Endothelial cell of umbilical vein (primary cell): Measurements from ENCODE around the gene CLEC16A. TPM values are rescaled to one million over a fixed set of nuclear protein-coding genes. Genes with fewer than 3 reads are reported as not detected.

Experiments
- BruUV-seq: library from RNA; stranded (reverse); fragments of 400-500 nt; replicated peaks from 2 replicates; lab custom pipeline; 2021; lab: Mats Ljungman, UMichigan
- CTCF ChIA-PET: fragments of 300-600, 350-600 bp; sonication (Branson Sonifier 250); formaldehyde crosslinking; loops from one replicate; lab custom pipeline; 2021; ENCODE audit warnings: antibody characterized with exemption, inconsistent platforms; lab: Charles Lee
- POLR2A ChIA-PET: fragments of 300-600, 350-600 bp; sonication (Branson Sonifier 250); formaldehyde crosslinking; loops from one replicate; lab custom pipeline; 2021; ENCODE audit warnings: antibody characterized with exemption, inconsistent platforms; lab: Charles Lee
- DNase-seq: peaks from one replicate; pipeline ENCODE4 v3.0.0-alpha.2; 2011; ENCODE audit warnings: low read depth, low spot score
- FAIRE-seq: peaks from 2 replicates; lab custom pipeline; 2011; peaks lifted over from hg19 to GRCh38; lab: Jason Lieb, UNC
- H2AFZ ChIP-seq: 2 replicates; pipeline ENCODE4 v1.6.0; 2012; ENCODE audit warnings: low read depth, low read length, control low read depth, inconsistent platforms
- H3K27ac ChIP-seq: 2 replicates; pipeline ENCODE4 v1.5.1; 2011; ENCODE audit warnings: low read depth, mild to moderate bottlenecking, control low read depth, low read length, moderate library complexity; ENCODE audit not compliant: insufficient read depth
- H3K27me3 ChIP-seq, 2 experiments: 2 replicates each; pipeline versions ENCODE4 v1.6.0 to v1.6.1; 2011; ENCODE audit warnings: low read length in 2 of 2, mixed read lengths in 1 of 2; ENCODE audit not compliant: control insufficient read depth in 2 of 2, insufficient read depth in 2 of 2
- H3K36me3 ChIP-seq, 2 experiments: 2 replicates in 1 of 2; 3 replicates in 1 of 2; pipeline ENCODE4 v1.5.1; 2011; ENCODE audit warnings: low read length in 2 of 2, mild to moderate bottlenecking in 1 of 2, moderate library complexity in 1 of 2; ENCODE audit not compliant: control insufficient read depth in 2 of 2, insufficient read depth in 2 of 2; ENCODE audit errors: extremely low read depth in 1 of 2
- H3K4me1 ChIP-seq: 3 replicates; pipeline ENCODE4 v1.5.1; 2011; ENCODE audit warnings: mild to moderate bottlenecking, low read length; ENCODE audit not compliant: control insufficient read depth, insufficient read depth; ENCODE audit errors: extremely low read depth
- H3K4me2 ChIP-seq: 2 replicates; pipeline ENCODE4 v1.6.1; 2011; ENCODE audit warnings: low read length, control low read depth, mixed read lengths; ENCODE audit not compliant: insufficient read depth
- H3K4me3 ChIP-seq, 3 experiments: fragments of 200-600 bp in 1 of 3; sonication (generic), shearing (Covaris generic) in 1 of 3; replicated peaks in 1 of 3; 2 replicates each; pipeline ENCODE4 v1.5.1; 2011 to 2016; ENCODE audit warnings: control low read depth in 3 of 3, low read length in 3 of 3, mild to moderate bottlenecking in 2 of 3, inconsistent platforms in 1 of 3, low read depth in 1 of 3, moderate library complexity in 1 of 3; ENCODE audit not compliant: insufficient read depth in 1 of 3
- H3K79me2 ChIP-seq: 2 replicates; pipeline ENCODE4 v1.6.0; 2012; ENCODE audit warnings: low read length, inconsistent platforms; ENCODE audit not compliant: control insufficient read depth, insufficient read depth
- H3K9ac ChIP-seq: replicated peaks from 2 replicates; pipeline ENCODE3; 2011; ENCODE audit warnings: low read length, control low read depth; ENCODE audit not compliant: insufficient read depth; ENCODE audit errors: extremely low read depth
- H3K9me1 ChIP-seq: replicated peaks from 3 replicates; pipeline ENCODE4 v1.6.0; 2011; ENCODE audit warnings: mild to moderate bottlenecking, low read length; ENCODE audit not compliant: control insufficient read depth, insufficient read depth; ENCODE audit errors: extremely low read depth
- H3K9me3 ChIP-seq: replicated peaks from 2 replicates; pipeline ENCODE4 v1.5.1; 2012; ENCODE audit warnings: low read length, inconsistent platforms; ENCODE audit not compliant: control insufficient read depth, insufficient read depth
- H4K20me1 ChIP-seq: replicated peaks from 2 replicates; pipeline ENCODE3; 2011; ENCODE audit warnings: mild to moderate bottlenecking, low read length; ENCODE audit not compliant: control insufficient read depth, insufficient read depth; ENCODE audit errors: extremely low read depth
- CTCF ChIP-seq, 2 donors: IDR thresholded peaks; 1 replicate in 1 of 2; 2 replicates in 1 of 2; pipeline ENCODE4 v1.5.1; 2011; ENCODE audit warnings: low read length in 2 of 2, mild to moderate bottlenecking in 2 of 2, moderate library complexity in 2 of 2, control low read depth in 1 of 2, inconsistent platforms in 1 of 2, low read depth in 1 of 2; ENCODE audit not compliant: insufficient read depth in 1 of 2; ENCODE audit errors: extremely low read depth in 1 of 2
- GATA2 ChIP-seq: IDR thresholded peaks from 2 replicates; pipeline ENCODE4 v1.7.0; 2011; ENCODE audit warnings: low read depth, mild to moderate bottlenecking, moderate library complexity, mixed read lengths, low read length; ENCODE audit not compliant: insufficient read length, insufficient read depth
- JUN ChIP-seq: IDR thresholded peaks from 2 replicates; pipeline ENCODE4 v1.6.1; 2011; ENCODE audit warnings: borderline replicate concordance, low read depth; ENCODE audit not compliant: insufficient read length, insufficient read depth
- MAX ChIP-seq: IDR thresholded peaks from 2 replicates; pipeline ENCODE4 v1.6.1; 2011; ENCODE audit not compliant: insufficient read depth, insufficient read length
- POLR2A ChIP-seq: IDR thresholded peaks from 2 replicates; pipeline ENCODE4 v1.6.1; 2012; ENCODE audit warnings: low read depth, mild to moderate bottlenecking, control low read depth, low read length
- dilution Hi-C: fragments of 300-500 bp; cut with MboI; formaldehyde crosslinking; loops from one replicate; pipeline ENCODE4 v1.15.0; 2019; ENCODE audit warnings: low sequenced_read_pairs; ENCODE audit not compliant: extremely low pct_ligation_motif_present
- intact Hi-C: fragments of 100-400 bp; cut with micrococcal nuclease; formaldehyde crosslinking; loops from one replicate; pipeline ENCODE4 v1.10.0; 2022
- polyA plus RNA-seq, 4 experiments: library from polyadenylated mRNA; depleted of rRNA in 3 of 4; stranded (reverse) in 3 of 4; unstranded in 1 of 4; fragments of >200 nt; gene quantifications; 2 replicates each; pipeline versions ENCODE4 v1.2.1 to v1.2.3, GENCODE V29; 2011 to 2012; ENCODE audit warnings: missing spikeins in 1 of 4
- total RNA-seq: library from RNA; stranded (reverse); gene quantifications from 2 replicates; pipeline ENCODE4 v1.2.3, GENCODE V29; 2021

CLEC16A gene
- total and polyA plus RNA-seq, 2 donors (not counting 3 experiments of a cell fraction or from before 2014, with no cell fraction given), result 11.4 to 23.3 TPM

- H2AFZ ChIP-seq, result no peak overlapping the region
- ChIA-PET CTCF (no interaction called here), POLR2A (no interaction called here)
- no peaks in the 10 kb centered on the region for H3K9me3 ChIP-seq
- no peaks in the 10 kb centered on the region for H3K36me3 ChIP-seq
- H3K4me2 ChIP-seq, result peak overlapping the region; percentile 66
- peak overlapping the region in 1 of 3 experiments; percentile 6 for H3K4me3 ChIP-seq
- peaks cover 52% of the 10 kb centered on the region for H3K79me2 ChIP-seq
- TF ChIP-seq GATA2 (peak; percentile 43), POLR2A (no peak)
- H3K9ac ChIP-seq, result no peak overlapping the region
- no peaks in the 10 kb centered on the region for H3K9me1 ChIP-seq
- no TSS peak for BruUV-seq
- peaks cover 51% of the 10 kb centered on the region for H3K4me1 ChIP-seq
- no peak for DNase-seq
- H3K27me3 ChIP-seq, result no peaks in the 10 kb centered on the region
- FAIRE-seq, result peak; percentile 43
- peaks cover 2% of the 10 kb centered on the region for H4K20me1 ChIP-seq
- dilution Hi-C loops (no loop called here), intact Hi-C loops (no loop called here)
- no peak overlapping the region for H3K27ac ChIP-seq
Observed at GRCh38 chr16:10938796-10939648, 5.3 kb upstream of the CLEC16A start.

GRCh38 chr16:10939649-10940234 lies 4.6 kb upstream of the CLEC16A start:
- no TSS peak for BruUV-seq
- H3K4me3 ChIP-seq, result no peak overlapping the region
- dilution Hi-C loops (no loop called here), intact Hi-C loops (loop anchor here (10.0 kb wide), 1 partner anchor 555 kb away; the partner anchor contains the start of gene ATF7IP2)
- peaks cover 52% of the 10 kb centered on the region for H3K4me1 ChIP-seq
- H4K20me1 ChIP-seq, result peaks cover 2% of the 10 kb centered on the region
- no peaks in the 10 kb centered on the region for H3K27me3 ChIP-seq
- no peaks in the 10 kb centered on the region for H3K9me1 ChIP-seq
- H3K79me2 ChIP-seq, result peaks cover 47% of the 10 kb centered on the region
- TF ChIP-seq JUN (no peak), GATA2 (no peak), CTCF (IDR thresholded peaks at IDR 0.05; ENCODE audit: extremely low read depth in 1 of 2, insufficient read depth in 1 of 2, low read depth in 1 of 2, low read length in 2 of 2) (no peak), MAX (no peak)
- FAIRE-seq (no peak), DNase-seq (no peak)
- no peak overlapping the region for H3K27ac ChIP-seq
- H3K4me2 ChIP-seq, result peak overlapping the region; percentile 66
- H3K9ac ChIP-seq, result no peak overlapping the region
- CTCF ChIA-PET, result interaction anchor here (1.7 kb wide), 1 partner anchor 21 kb away, joined by 8 read pairs; no protein-coding TSS in a partner anchor
- H3K9me3 ChIP-seq, result no peaks in the 10 kb centered on the region
- no peaks in the 10 kb centered on the region for H3K36me3 ChIP-seq
- POLR2A ChIA-PET, result no interaction called here
- H2AFZ ChIP-seq, result no peak overlapping the region
